Measurements from ENCODE around the gene OSTF1.

Gene OSTF1

DNA sequence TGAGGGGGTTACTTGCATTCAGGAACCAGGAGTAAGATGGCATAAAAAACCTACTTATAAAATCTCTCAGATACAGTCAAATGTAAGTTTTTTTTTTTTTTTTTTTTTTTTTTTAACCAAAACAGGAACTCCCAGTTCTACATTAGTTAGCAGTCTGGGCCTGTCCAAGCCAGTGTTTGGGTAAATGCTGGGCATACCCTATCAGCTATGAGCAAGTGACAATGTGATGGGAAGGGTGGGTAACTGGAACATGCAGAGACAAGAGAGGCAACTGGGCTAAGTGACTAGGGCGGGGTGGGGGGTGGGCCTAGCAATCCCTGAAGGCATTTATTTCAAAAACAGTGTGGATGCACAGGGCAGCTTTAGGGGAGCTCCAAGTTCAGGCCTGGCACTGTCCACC is 2.7 kb upstream of the OSTF1 start:
- no peak for DNase-seq

DNA sequence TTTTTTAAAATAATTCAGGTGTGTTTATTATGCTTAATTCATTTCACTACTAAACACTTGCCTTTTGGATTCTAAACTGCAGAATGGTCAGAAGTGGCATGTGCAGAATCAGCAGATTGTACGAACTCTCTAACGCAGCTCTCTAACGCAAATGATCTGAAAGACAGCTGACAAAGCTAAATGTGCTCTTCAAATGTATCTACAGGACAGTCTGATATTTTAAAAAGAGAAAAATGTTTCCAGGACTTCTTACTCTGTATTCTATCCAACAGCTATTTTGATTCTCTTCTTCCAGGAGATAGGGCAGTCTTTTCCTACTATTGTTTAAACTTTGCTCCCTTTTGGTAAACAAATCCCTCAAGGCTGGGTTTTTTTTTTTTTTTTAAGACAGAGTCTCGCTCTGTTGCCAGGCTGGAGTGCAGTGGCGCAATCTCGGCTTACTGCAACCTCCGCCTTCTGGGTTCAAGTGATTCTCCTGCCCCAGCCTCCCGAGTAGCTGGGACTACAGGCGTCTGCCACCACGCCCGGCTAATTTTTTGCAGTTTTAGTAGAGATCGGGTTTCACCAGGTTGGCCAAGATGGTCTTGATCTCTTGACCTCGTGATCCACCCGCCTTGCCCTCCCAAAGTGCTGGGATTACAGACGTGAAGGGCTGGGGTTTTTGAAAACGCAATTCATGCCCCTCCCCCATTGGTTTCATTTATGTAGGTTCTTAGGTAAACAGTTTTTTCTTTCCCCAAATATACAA is 1.6 kb upstream of the OSTF1 start:
- no peak for DNase-seq

DNA sequence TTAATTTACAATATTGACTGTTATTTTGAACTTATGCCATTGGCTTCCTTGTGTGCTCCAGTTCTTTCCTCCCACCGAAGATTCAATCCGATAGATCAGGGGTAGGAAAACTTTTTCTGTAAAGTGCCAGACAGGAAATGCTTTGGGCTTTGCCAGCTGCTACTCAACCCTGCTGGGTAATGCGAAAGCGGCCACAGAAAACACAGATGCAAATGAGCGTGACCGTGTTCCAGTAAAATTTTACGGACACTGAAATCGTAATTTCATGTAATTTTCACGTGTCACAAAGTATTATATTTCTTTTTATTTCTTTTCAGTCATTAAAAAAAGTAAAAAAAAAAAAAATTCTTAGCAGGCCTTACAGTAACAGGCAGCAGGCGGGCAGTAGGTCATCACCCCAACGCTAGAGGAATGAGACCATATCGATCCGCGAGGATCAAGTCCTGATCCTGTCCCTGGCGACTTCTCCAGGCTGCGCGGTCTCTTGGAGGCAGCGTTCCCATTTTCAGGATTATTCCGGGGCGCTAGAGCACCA is 958 bp upstream of the OSTF1 start:
- DNase-seq = peak; percentile 39

DNA sequence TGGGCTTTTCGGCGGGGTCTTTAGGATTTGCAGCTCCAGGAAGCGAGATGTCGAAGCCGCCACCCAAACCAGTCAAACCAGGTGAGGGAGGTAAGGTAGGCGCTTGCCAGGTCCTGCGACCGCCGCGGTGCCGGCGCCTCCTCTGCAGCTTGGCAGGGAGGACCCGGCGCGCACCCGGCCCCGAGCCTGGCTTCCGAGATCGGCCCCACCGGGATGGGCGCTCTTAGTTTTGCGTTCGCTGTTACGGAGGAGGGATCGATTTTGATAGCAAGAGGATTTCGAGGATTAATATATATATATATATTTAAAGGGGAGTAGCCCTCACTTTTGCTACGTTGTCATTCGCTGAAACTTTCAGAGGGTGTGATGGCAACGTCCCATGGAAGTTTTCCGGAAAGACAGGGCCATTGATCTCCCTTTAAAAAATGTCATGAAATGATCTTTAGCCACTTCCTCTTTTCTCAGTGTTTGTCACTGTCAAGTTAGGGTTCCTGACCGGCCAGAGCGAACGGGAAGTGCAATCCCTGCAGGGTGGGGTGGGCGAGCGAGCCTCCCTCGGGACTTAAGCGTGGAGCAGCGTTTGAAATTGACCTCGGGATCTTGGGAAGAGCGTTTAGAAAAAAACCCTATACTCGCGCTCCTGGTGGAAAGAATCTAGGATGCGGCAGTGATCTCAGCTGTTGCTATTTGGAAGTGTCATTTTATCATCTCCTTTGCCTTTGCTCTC is 495 bp downstream of the OSTF1 start:
- DNase-seq = peak; percentile 7

DNA sequence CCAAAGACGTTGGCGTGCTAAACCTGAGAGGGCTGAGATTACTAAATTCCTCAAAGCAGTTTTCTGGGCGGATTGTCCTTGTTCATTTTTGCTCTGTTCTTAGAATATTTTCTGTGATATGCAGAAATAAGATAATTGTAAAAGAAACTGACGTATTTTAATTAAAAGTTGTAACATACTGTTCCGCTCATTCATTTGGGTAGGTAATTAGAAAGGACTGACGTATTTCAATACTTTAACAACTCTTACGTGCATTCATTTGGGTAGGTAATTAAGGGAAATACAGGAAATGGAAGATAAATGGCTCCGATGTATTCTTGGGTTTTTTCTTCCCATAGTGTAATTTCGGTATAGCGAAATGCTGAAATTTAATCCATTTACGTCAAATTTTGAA is 1.1 kb downstream of the OSTF1 start:
- DNase-seq = no peak

DNA sequence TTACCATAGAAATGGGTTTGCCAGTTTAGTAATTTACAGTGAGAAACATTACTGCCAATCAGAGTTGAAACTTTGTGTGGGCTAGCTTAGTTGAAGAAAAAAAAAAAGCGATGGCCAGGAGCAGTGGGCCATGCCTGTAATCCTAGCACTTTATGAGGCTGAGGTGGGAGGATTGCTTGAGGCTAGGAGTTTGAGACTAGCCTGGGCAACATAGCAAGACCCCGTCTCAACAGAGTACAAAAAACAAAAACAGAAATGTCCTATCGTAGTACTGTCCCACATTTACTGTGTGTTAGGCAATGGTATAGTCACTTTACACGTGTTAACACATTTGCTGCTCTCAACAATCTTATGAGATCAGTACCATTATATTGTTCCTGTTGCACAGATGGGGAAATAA is 2.3 kb downstream of the OSTF1 start:
- no peak for DNase-seq

DNA sequence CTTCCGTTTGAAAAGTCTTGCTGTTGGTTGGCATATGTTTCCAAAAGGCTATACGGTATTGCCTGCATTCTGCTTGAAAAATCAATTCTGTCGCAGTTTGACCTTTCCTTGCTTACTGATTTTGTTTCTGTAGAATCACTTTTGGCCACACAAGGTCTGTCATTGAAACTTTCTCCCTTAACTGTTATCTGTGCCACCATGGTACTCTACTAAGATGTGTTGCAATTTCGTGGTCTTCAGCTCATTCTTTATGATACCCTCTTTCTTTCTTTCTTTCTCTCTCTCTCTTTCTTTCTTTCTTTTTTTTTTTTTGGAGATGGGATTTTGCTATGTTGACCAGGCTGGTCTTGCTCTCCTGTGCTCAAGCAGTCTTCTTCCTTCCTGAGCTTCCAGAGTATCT is 4.5 kb downstream of the OSTF1 start:
- no peak for DNase-seq

DNA sequence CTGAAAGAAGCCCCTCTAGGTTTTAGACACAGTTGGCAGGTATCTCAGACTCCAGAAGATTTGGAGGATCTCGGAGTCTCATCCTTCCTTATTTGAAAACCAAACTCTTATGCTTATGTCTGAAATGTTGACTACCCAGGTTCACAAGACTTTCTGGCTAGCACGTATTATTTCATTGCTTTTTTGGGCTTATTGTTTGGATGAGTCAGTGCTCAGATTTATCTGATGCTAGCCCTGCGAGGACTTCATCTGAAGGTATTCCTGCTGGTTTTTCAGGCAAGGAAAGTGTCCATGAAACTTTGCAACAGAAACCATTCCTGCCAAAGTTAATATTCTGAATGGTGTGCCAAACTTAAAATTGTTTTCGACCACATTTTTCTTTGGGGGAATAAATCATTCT is 8.5 kb downstream of the OSTF1 start:
- DNase-seq = no peak

DNA sequence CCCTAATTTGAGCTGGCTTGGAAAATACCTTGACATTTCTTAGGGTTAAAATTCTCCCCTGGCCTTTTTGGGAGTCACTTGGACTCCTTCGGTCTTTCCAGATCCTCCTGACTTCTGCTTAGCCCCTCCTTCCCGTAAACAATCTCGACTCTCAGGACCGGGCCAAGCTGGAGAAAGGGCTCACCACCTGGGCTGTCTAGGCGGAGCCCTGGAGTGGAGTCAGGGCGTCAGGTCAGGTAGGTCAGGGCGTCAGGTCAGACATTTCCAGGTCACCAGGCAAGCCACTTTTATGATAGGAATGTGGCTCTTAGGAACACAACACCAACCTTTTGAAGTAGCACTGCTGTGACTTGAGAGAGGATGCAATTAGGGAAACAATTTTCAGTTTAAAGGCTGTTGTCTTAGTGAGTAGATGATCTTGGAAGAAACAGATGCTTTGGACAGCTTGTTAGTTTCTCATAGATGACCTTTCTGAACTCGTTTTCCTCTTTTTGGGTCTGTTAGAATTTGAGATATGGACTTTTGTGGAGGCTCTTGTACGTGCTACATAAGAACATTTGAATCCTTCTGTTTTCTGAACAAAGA is 12.8 kb downstream of the OSTF1 start:
- no peak for DNase-seq

DNA sequence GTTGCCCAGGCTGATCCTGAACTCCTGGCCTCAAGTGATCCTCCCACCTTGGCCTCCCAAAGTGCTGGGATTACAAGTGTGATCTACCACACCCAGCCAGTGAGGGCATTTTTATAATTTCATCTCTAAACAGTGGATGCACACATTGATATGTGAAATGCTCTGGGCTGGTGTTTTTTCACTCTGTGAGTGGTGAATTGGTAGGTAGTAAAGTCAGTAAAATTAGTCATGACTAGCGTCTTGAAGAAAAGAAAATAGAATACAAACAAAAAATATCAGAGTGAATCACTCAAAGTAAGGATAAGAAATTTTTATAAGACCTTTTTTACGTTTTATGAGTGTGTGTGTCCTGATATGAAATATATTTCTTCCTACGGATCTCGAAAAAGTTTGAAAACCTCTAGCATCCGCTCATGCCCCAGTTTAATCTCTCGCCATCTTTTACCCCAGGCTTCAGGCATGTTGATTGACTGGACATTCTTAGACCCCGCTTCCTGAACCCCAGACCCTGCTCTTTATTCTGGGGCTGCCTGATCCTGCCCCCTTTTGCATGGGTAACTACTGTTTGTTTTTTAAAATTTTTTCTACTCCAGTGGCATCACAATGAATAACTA is 14.0 kb downstream of the OSTF1 start:
- no peak for DNase-seq

DNA sequence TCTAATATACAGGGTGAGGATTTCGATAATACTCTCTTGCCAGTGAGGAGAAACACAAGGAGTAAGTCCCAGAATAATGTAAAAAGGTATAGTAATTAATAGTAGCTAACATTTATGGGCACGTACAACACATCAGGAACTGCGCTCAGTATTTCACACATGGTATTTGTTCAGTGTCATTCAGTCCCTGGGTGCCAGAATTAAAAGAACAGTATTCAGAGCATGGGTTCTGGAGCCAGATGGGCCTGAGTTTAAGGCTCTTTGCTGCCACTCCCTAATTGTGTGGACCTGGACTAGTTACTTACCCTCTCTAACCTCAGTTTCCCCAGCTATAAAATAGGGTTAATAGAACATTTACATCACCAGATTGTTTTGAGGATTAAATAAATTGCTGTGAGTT is 16.3 kb downstream of the OSTF1 start:
- no peak for DNase-seq

DNA sequence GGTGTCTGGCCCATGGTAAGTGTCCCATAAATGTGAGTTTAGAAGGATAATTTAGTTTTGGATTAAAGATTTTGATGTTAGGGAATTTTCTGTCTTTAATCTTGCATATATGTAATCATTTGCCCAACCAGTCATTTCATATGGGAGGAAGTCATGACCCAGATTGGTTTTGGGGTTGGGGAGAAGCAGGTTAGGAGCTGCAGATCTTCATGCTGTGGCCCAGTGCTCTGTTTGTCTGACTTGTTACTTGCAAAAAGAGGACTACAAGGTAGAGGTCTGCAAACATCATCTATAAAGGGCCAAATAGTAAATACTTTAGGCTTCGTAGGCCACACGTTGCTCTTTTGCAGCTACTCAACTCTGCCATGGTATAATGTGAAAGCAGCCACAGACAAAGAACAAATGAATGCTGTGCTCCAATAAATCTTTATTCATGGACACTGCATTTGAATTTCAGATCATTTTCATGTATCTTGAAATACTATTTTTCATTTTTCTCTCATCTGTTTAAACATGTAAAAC is 16.8 kb downstream of the OSTF1 start:
- no peak for DNase-seq

DNA sequence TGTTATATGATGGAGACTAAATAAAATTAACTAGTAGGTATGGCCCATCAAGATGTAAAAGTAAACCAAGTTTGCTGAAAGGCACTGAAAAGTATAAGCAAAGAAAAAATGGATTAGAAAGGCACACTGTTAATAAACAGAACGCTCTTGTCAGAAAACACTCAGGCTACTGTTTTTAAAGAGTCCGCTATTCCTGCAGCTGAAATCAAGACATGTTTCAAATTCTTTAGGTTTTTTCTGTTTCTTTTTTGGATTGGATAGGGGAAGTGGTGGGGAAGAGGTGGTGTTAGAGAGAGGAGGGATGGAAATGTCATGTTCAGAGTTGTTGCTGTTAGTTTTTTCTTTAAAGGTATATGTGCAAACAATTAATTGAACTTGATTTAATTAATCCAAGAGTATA is 17.5 kb downstream of the OSTF1 start:
- no peak for DNase-seq

DNA sequence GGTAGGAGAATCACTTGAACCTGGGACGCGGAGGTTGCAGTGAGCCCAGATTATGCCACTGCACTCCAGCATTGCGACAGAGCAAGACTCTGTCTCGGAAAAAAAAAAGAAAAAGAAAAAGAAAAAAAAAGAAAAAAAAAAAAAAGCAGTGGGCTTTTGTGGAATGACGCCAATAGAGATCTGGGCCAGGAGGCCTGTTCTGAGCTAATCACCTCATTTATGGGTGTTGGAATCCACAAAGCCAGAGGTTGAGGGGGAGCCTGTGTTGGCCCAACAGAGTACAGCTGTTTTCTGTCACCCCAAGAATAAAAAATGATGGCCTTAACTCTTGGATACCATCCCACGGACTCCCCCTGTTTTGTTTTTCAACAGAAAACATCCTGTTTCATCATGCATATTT is 18.5 kb downstream of the OSTF1 start:
- no peak for DNase-seq

DNA sequence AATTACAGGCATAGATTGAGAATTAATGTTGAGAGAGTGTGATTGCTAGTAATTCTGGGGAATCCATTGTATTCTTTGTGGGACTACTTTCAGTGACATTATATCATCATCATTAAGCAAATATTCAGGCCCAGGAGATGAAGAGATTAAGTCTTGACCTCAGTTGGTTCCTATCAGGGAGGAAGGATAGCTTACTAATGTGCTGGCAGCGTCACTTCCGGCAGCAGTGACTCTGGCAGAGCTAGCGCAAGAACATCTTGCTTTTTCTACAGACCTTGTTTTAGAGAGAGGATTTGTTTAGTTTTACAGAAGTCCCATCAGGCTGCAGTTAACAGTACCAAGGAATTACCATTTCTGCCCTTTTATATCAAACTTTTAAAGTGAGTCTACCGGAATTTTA is 20.3 kb downstream of the OSTF1 start:
- no peak for DNase-seq

DNA sequence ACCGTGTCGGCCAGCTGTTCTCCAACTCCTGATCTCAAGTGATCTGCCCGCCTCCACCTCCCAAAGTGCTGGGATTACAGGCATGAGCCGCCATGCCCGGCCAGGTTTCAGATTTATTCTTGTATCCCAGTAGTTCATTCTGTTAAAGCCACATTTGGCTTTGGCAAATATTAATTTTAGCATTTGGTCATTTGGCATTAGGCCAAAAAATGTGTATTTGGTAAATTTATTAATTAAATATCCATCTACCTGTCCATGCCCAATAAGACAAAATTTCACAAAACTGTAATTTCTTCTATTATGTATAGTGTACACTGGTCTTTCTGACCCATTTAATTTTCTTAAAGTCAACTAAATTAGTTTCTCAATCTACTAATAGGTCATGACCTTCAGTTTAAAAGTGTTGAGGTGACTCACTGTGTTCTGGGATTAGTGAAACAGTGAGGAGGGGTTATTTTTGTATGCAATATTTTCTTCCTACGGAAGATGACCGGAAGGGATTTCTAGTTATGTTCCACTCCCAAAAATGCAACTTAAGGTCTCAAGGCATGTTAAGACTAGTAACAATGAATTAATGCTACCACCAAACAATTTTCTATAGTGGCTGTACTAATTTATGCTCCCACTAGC is 21.0 kb downstream of the OSTF1 start:
- no peak for DNase-seq

DNA sequence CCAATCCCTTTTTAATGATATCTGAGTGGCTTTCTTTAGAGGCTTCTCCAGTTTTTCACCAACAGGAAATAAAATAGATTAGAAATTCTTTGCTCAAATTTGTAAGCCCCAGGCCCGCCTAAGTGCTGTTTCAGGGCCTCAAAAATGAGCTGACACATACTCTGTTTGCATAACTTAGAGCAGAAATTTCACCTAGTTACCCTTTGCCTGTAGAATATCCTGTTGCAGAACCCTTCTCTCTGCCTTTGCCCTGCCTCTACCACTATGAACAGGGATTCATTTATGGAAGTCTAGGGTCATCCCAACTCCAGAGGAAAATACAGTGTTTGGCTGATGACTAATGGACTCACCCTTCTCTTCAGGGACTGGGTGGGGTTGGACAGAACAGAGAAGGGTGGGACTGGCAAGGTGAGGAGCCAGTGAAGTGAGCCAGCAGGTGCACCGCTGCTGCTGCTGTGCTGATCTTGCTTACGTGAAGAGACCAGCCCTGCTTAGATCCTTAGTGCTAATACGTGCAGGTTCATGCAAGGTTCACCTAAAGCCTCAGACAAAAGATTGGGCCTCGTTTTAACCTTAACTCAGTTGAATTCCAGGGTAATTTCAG is 22.8 kb downstream of the OSTF1 start:
- DNase-seq = no peak

DNA sequence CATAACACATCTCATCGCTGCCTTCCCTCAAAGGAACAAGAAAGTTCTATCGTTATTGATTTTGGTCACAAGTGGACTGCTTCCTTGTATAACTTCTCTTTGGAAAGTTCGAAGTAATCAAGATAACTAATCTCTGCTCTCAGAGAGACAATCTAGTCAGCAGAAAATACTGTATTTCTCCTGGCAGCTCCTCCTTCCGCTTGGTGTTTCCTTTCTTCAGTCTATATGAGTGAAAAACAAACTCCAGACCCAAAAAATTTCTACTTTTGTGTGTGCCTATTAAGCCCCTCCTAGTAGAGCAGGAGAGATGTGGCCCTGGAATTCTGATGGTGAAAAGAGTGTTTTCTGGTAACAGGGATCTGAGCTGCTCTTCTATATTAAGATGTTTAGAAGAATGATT is 24.5 kb downstream of the OSTF1 start:
- DNase-seq = no peak

DNA sequence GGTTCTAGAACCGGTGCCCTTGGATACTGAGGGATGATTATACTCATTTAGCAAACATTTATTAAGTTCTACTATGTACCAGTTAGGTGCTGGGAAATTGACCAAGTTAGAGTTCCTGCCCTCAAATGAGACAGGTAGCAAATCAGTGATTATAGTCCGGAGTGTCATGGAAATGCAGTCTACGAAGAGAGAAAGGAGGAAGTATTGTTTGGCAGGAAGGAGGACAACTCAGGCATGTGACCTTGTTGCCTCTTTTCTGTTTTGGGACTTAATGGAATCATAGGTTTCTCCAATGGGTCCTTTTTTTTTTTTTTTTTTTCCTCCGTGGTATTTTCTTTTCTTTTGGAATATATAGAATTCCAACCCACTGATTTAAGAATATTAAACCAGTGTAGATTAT is 28.0 kb downstream of the OSTF1 start:
- no peak for DNase-seq

DNA sequence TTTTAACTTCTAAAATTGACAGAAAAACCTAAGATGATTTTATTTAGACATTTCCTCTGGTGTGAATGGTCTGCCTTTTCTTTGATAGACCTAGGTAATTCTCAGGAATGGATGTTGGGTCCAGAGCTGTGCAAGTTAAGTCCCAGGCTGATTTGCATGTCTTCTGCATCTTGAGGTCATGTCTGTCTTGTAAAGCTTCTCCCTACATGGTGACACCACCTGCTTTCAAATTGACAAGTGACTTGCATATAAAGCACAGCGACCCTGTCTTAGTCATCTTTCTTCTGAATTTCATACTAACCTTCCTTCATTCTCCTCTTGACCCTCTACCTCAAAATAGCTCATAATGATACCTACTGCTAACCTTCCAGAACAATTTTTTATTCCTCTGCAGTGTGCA is 29.2 kb downstream of the OSTF1 start:
- DNase-seq = no peak

DNA sequence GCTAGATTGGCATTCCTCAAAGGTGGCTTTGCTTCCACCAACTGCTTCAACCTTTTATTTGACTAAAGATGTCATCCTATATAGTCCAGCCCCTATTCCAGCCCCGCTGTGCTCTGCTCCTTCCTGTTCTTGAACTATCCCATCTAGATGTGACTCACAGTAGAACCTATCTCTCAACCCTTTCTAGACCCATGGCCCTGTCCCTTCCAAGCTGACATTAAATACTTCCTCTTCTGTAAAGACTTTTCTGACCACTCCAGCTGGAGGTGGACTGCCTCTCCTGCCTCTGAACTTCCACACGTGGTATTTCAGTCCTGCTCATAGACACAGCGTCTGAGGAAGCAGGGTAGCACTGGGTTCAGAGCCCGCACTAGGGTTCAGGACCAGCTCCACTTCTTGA is 32.4 kb downstream of the OSTF1 start:
- DNase-seq = no peak

DNA sequence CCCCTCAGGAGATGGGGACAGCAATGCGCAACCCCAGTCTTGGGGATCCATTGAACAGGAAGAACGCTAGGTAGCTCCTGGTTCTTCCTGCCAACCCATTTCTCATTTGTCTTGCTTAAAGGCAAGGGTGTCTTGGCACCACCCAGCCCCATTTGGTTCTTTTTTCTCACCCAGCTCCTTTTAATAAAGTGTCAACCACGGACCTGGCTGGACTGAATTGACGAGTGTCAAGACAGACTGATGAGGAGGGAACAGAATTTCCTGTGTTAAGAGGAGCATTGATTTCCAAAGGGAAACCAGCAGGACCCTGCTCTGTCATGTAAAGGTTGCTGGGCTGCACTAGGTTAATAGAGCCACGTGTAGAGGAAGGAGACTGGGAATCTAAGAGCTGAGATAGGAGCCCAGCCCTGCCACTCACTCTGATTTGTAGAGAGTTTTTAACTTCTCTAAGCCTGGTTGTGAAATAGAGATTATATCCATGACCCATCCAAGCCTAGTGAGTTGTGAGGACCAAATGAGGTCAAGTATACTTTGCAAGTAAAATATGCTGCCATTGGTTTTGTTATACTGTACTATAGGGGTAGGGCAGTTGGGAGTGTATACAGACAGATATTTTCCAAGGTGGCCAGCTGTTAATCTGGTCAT is 33.7 kb downstream of the OSTF1 start:
- DNase-seq = no peak
